IPS-20b (cell line): Measurements from ENCODE around the gene SLCO2A1.
"Not testable (repeated sequence)": the region's sequence is repeated elsewhere in the genome, so short reads cannot be mapped to it uniquely, and the experiment has no call there.

ENCODE experiments used
- H3K27ac ChIP-seq: one replicate; pipeline ENCODE4 v1.5.1; 2013; ENCODE audit warnings: low read length
- H3K27me3 ChIP-seq: 2 replicates; pipeline ENCODE4 v1.6.1; 2013; ENCODE audit warnings: mild to moderate bottlenecking, low read length, inconsistent platforms; ENCODE audit not compliant: insufficient read depth
- H3K36me3 ChIP-seq: 2 replicates; pipeline ENCODE4 v1.6.1; 2013; ENCODE audit warnings: low read depth, mild to moderate bottlenecking, inconsistent platforms, low read length, moderate library complexity; ENCODE audit not compliant: insufficient read depth
- H3K4me1 ChIP-seq: 2 replicates; pipeline ENCODE4 v1.6.1; 2013; ENCODE audit warnings: mild to moderate bottlenecking, control low read depth, inconsistent platforms, low read length, moderate library complexity; ENCODE audit not compliant: insufficient read depth
- H3K4me3 ChIP-seq: 2 replicates; pipeline ENCODE4 v1.5.1; 2013; ENCODE audit warnings: mild to moderate bottlenecking, low read length, inconsistent platforms
- H3K9ac ChIP-seq: 2 replicates; pipeline ENCODE4 v1.6.1; 2013; ENCODE audit warnings: low read depth, mild to moderate bottlenecking, inconsistent platforms, low read length, moderate library complexity
- H3K9me3 ChIP-seq: 2 replicates; pipeline ENCODE4 v1.6.1; 2013; ENCODE audit warnings: mild to moderate bottlenecking, low read depth, low read length, inconsistent platforms; ENCODE audit not compliant: insufficient read depth

SLCO2A1 gene

DNA sequence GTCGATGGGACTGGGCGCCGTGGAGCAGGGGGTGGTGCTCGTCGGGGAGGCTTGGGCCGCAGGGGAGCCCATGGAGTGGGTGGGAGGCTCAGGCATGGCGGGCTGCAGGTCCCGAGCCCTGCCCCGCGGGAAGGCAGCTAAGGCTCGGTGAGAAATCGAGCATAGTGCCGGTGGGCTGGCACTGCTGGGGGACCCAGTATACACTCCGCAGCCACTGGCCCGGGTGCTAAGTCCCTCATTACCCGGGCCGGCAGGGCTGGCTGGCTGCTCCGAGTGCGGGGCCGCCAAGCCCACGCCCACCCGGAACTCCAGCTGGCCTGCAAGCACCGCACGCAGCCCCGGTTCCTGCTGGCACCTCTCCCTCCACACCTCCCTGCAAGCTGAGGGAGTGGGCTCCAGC, 40.6 kb upstream of the SLCO2A1 start:
- not testable (repeated sequence) for H3K9me3 ChIP-seq, H3K36me3 ChIP-seq, H3K27me3 ChIP-seq, H3K27ac ChIP-seq, H3K4me3 ChIP-seq, H3K4me1 ChIP-seq, H3K9ac ChIP-seq

DNA sequence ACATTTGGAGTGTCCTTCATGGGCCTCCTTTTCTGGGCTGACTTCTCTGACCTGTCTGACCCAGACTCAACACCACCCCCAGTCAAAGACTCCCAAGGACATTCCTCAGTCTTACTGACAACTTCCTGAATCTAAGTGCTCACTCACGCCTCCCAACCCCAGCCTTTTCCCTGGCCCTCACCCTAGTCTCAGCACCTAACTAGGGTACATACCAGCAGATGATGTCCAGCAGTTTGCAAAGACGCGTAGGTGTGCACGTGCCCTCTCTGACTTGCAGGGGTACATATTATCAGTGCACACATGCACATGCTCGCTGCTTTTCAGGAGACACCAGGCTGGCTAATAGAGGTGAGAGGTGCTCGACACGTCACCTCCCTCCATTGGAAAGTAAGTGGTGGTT, 38.7 kb upstream of the SLCO2A1 start:
- no peaks in the 10 kb centered on the region for H3K4me1 ChIP-seq
- H3K27ac ChIP-seq: no peak overlapping the region
- H3K36me3 ChIP-seq: no peaks in the 10 kb centered on the region
- H3K9ac ChIP-seq: no peak overlapping the region
- H3K27me3 ChIP-seq: no peaks in the 10 kb centered on the region
- H3K4me3 ChIP-seq: no peak overlapping the region
- H3K9me3 ChIP-seq: no peaks in the 10 kb centered on the region

DNA sequence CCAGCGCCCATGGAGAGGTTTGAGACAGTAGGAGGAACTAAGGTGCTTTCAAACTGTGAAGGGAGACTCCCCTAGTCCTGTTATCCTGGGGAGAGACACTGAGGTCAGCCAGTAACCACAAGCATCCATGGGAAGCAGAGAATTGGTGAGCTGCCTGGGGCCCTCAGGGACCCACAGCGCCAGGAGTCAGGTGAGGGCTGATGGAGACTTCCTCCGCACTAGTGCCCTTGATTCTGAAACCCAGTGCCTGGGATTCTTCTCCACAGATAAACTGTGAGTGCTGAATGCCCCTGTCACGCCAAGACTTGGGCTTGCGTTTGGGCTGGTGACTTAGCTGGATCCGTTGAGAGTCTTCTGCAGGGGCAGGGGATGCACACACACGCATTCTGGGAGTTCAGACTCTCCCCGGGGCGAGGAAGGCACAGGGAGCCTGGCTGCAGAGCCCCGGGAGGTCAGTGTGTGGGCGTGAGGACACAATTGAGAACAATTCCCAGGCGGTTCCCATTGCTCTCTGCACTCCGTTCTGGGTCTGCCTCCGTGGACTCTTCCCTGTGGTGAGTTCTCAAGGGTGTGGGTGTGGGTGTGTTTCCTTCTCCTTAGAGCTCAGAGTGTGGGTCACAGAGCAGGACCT, 37.9 kb upstream of the SLCO2A1 start:
- no peaks in the 10 kb centered on the region for H3K4me1 ChIP-seq
- no peak overlapping the region for H3K9ac ChIP-seq
- H3K4me3 ChIP-seq: no peak overlapping the region
- H3K27me3 ChIP-seq: no peaks in the 10 kb centered on the region
- H3K36me3 ChIP-seq: no peaks in the 10 kb centered on the region
- no peak overlapping the region for H3K27ac ChIP-seq
- no peaks in the 10 kb centered on the region for H3K9me3 ChIP-seq

DNA sequence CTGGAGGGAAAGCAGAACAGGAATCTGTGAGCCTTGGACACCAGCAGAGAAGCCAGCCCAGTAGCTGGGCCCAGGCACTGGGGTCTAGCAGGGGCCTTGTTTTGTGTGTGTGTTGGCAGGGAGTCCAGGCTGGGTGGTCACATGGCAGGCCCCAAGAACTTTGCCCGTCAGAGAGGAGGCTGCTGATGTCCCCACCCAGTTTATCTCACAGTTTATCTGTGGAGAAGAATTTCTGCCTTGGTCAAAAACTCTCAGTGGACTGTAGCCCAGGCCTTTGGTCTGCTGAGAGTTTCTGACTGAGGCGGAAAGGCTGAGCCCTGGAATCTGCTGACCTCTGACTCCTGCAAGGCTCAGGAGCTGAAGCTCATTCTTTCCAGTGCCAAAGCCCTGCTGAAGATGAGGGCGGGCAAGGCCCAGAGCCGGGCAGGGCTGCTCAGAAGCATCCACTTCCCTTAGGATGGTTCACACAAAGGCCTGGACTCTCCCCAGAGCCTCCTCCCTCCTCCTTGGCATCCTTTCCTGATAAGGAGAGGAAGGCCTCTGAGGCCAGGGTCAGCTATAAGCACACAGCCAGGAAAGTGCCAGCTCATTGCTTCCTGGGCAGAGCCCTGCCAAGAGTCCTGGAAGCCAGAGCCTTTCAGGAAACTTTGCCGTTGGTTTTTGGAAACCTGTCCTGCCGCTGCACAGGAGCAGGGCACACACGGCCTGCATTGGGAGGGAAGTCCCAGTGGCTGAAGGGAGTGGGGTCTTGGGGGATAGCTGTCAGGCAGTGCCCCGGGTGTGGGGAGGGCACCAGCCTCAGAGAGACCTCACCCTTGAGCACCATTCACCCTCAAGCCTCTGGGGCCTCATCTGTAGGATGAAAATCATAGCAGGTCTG, 37.2 kb upstream of the SLCO2A1 start:
- no peaks in the 10 kb centered on the region for H3K9me3 ChIP-seq
- H3K27me3 ChIP-seq: no peaks in the 10 kb centered on the region
- H3K27ac ChIP-seq: no peak overlapping the region
- H3K9ac ChIP-seq: no peak overlapping the region
- H3K4me1 ChIP-seq: no peaks in the 10 kb centered on the region
- no peak overlapping the region for H3K4me3 ChIP-seq
- no peaks in the 10 kb centered on the region for H3K36me3 ChIP-seq

DNA sequence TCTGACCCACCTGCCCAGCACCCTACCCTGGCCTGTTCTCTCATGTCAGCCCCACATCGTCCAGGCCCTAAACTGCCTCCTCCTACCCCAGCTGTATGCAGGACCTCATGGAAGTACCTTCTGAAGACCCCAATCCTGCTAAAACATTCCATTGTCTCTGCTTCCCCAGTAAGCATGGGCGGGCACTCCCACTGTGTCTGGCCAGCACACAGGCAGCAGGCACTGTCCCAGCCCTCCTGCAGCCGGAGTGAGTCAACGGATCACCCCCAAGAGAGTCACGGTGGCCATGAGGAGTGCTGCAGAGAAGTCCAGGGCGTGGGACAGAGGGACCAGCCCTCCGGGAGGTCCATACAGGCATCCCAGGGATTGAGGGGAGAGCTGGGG, 36.4 kb upstream of the SLCO2A1 start:
- Histone ChIP-seq H3K4me1 (no peaks in the 10 kb centered on the region), H3K9ac (no peak overlapping the region), H3K9me3 (no peaks in the 10 kb centered on the region), H3K27me3 (no peaks in the 10 kb centered on the region), H3K36me3 (no peaks in the 10 kb centered on the region), H3K27ac (no peak overlapping the region), H3K4me3 (no peak overlapping the region)

DNA sequence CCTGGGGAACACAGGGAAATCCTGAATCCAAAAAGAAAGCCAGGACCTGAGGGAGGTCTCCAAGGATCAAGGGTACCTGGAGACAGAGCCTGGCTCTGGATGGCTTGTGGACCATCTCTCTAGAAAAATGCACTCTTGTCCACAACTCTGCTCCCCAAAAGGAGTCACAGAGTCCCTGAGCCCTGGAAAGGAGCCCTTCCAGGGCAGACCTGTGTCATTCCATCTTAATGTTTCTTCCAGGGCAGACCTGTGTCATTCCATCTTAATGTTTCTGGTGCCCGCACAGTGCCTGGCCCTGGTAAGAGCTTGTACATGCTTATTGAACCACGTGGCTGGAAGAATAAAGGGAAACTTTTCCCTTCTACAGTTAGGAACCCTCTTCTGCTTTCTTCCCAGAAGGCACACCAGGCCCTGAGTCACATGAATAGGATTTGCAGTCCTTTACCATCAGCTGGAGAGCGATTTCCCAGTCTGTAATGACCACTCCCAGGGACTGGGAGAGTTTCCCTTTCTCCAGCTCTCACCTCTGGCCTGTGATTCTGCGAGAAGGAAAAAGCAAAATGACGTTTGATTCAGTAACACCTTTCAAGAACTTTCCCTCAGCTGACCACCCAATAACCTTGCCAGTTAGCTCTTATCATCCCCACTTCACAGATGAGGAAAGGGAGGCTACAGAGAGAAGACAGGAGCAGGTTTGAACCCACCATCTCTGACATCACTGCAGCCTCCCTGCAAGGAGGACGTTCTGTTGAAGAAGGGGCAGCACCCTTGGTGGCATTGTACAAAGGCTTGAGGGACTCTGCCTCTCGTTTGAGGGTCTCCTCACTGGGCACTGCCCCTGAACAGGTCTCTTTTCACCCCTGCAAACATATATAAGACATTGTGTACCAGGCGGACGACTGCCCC, 35.8 kb upstream of the SLCO2A1 start:
- Histone ChIP-seq H3K27ac (no peak overlapping the region), H3K36me3 (no peaks in the 10 kb centered on the region), H3K4me1 (no peaks in the 10 kb centered on the region), H3K27me3 (no peaks in the 10 kb centered on the region), H3K9me3 (no peaks in the 10 kb centered on the region), H3K9ac (no peak overlapping the region), H3K4me3 (no peak overlapping the region)

DNA sequence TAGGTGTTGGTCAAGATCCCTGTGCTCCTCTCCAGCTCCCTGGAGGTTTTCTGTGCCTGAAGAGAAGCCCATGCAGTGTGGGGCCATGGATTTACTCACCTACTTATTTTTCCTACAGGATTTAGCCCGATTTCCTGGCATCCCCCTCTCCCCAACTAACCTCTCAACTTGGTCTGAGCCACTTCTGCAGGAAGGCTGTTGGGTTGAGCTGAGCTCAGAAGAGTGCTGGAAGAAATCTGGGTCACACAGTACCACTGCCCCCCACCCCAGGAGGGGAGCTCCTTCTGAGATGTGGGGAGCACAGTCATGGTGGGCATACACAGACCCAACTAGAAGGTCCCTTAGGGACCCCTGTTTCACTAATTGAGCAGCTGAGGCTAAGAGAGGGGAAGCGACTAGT, 34.4 kb upstream of the SLCO2A1 start:
- no peak overlapping the region for H3K27ac ChIP-seq
- no peaks in the 10 kb centered on the region for H3K9me3 ChIP-seq
- H3K27me3 ChIP-seq: no peaks in the 10 kb centered on the region
- H3K9ac ChIP-seq: no peak overlapping the region
- no peaks in the 10 kb centered on the region for H3K36me3 ChIP-seq
- no peak overlapping the region for H3K4me3 ChIP-seq
- H3K4me1 ChIP-seq: no peaks in the 10 kb centered on the region

DNA sequence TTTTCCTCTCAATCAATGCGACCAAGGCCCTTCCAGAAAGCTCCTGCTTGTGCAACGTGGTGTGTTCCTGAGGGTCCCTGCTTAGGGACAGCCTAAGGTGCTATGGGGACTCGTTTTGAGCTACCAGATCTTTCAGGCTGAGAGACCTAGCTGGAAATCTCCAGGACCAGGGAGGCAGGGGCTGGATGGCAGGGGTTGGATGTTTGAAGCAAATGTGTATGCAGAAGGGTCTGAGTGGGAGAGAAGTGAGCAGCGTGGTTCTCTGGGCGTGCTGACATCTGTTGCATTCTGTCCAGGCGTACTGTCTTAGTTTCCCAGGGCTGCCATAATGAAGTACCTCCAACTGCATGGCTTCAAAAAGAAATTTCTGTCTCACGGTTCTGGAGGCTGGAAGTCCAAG, 31.7 kb upstream of the SLCO2A1 start:
- Histone ChIP-seq H3K27ac (no peak overlapping the region), H3K4me1 (no peaks in the 10 kb centered on the region)

DNA sequence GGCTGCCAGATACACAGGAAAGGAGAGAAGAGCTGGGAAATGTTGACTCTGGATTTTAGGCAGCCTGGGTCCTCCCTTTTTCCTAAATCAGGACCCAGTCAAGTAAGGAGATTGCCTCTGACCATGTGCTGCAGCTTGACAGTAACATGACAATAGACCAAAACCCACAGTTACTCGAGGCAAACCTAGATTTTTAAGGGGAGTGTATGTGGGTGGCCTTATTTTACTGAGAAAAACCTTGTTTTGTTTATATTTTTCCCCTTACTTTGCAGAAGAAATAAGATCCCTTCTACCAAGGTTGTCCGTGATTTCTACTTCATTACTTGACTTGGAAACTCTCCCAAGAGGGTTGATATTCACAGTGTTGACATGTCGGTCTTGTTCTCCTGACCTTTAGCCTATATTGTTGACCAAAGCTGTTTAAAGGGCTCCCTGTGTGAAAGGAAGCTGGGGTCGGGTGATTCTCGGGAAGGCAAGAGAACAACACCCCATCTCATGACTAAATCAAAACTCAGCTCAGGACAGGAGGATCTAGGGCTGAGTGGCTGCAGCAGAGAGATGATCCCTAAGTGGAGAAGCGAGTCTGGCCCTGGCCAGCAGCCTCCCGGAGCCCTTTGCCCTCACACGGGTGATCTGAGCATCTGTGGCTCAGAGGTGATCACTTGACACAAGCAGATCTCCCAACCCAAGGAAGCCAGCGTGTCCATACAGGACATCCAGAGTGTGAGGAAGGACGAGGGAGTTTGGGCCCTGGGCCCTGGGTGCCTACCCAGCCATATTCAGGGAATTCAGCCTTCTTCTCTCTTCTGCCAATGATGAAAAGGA, 31.0 kb upstream of the SLCO2A1 start:
- H3K27me3 ChIP-seq: no peaks in the 10 kb centered on the region
- no peak overlapping the region for H3K4me3 ChIP-seq
- no peaks in the 10 kb centered on the region for H3K4me1 ChIP-seq
- H3K9me3 ChIP-seq: no peaks in the 10 kb centered on the region
- no peak overlapping the region for H3K27ac ChIP-seq
- H3K9ac ChIP-seq: no peak overlapping the region
- H3K36me3 ChIP-seq: no peaks in the 10 kb centered on the region

More for the DNA sequence above, 31.7 kb upstream of the SLCO2A1 start:
- Histone ChIP-seq H3K27me3 (no peaks in the 10 kb centered on the region), H3K9me3 (no peaks in the 10 kb centered on the region), H3K4me3 (no peak overlapping the region), H3K36me3 (no peaks in the 10 kb centered on the region), H3K9ac (no peak overlapping the region)

DNA sequence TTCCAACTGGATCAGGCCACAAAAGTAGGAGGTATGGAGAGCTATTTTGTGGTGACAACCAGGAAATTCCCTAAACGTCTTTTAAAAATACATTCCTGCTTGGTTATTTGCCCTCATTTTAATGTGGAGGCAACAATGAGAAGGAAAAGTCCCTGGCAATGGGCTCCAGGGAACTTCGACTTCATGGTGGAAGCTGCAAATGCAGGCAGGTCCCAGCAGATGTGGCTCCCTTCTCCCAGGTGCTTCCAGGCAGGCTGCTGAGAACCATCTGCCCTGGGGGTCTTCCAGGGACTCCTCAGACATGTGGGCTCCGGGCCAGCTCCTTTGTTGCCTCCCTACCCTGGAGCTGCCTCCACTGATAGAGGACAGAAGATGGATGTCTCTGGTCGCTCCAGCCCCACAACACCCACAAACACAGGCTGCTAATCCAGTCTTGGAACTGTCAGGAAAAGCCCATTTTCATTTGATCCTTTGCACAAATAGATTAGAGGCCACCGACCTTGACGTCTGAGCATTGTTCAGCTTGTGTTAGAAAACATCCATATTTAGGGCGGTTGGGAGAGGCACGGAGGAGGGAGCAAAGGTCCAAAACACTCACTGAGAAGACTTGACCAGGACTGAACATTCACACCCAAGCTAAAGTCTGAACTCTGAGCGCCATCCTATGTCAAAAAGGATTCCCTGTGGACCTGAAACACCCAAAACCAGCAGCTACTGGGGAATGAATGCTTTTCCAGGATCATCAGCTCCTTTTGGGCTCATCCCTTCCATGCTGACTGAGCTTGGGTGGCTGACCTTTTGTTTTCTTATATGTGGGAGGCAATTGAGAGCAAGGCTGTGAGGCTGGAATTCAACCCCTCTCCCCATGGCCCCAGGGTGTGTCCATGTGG, 30.2 kb upstream of the SLCO2A1 start:
- no peaks in the 10 kb centered on the region for H3K4me1 ChIP-seq

More for the DNA sequence above, 30.2 kb upstream of the SLCO2A1 start:
- no peaks in the 10 kb centered on the region for H3K27me3 ChIP-seq
- no peak overlapping the region for H3K4me3 ChIP-seq
- no peak overlapping the region for H3K9ac ChIP-seq
- no peaks in the 10 kb centered on the region for H3K9me3 ChIP-seq
- no peak overlapping the region for H3K27ac ChIP-seq
- H3K36me3 ChIP-seq: no peaks in the 10 kb centered on the region
